Activated gamma-delta T cell treated with Interleukin-2 at 50 U/mL for 16 hours (primary cell): Measurements from ENCODE around the gene CYRIA.

ENCODE experiments used
- DNase-seq: peaks from one replicate; pipeline ENCODE4 v3.0.0-alpha.2; 2020

Gene CYRIA

DNA sequence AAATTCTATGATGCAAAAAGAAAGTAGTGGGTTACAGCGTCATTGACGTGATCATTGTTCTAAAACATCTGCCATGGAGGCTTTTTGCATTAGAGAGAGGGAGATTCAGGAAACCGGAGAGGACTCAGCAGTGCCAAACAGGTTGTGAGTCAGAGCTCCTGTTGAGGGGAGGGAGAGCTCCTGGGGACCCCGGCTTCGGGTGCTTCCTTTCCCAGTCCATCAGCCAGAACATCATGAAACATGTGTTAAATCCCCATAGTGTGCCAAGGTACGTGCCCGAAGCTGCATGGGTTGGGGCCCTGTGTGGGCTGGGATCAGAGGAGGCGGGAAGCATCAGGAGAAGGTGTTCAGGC is 791 bp upstream of the CYRIA start:
- DNase-seq: no peak

DNA sequence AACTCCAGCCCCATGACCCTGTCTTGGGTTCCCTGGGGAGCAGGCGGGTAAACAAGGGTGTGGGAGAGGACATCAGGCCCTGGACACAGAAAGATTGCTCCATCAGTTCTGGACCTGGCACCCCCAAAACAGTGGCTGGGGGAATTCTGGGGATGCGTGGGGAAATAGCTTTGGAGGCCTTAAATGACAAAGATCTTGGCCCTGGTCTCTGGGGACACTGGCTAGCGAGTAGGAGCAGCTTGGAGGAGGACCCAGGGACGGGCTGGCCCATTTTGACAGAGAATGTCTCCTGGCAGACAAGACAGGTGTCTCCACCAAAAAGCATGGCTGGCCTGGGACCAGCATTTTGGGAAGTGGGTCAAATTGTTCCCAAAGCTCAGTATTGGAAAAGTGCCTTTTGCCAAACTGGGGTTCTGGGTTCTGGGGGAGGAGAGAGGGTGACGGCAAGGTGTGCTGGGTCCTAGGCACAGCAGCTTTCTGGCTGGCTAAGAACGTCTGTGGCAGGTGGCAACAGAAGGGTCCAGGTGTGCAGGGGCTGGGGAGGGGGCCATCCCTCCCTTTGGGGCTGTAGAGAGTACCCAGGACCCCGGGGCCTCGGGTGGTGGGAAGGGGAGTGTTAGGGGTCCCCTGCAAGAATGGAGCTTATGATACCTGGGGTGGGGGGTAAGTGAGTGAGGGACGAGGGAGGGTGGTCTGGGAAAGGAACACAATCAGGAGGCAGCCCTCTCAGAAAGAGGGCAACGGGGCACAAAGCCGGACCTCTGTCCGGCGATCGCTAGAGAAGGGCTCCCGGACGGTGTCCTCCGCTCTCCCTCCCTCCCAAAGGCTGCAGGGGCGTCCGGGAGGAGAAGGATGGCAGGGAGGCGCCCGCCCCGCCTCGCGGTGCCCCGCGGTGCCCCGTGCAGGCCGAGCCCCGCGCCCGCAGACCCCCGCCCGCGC is 556 bp downstream of the CYRIA start:
- no peak for DNase-seq

DNA sequence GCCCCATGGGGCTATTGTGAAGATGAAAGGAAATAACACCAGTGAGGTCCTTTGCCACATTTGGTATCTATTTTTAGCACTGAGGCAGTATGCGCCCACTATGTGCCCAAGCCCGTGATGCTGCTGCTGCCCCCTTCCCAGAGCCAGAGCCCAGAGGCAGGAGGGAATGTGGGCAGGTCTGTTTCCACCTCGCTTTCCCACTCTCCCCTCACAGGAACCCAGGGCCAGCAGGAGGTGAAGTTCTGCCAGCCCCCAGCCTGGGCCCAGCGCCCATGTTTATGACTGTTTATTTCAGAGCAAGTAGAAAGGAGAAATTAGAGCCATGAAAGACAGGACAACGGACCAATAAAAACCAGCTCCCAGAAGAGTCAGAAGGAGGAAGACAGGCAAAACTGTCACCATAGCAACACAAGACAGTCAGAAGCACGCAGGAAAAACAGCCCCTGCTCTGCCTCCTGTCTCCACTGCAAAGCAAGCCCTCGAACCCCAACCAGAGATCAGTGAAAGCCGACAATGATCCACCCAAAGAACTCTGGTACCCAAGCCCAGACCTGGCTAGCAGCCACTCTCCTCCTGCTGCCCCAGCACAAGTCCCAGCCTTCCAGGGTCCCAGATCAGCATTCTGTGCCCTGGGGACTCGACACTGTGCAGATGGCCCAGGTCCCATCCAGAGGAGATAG is 1.4 kb downstream of the CYRIA start:
- no peak for DNase-seq

DNA sequence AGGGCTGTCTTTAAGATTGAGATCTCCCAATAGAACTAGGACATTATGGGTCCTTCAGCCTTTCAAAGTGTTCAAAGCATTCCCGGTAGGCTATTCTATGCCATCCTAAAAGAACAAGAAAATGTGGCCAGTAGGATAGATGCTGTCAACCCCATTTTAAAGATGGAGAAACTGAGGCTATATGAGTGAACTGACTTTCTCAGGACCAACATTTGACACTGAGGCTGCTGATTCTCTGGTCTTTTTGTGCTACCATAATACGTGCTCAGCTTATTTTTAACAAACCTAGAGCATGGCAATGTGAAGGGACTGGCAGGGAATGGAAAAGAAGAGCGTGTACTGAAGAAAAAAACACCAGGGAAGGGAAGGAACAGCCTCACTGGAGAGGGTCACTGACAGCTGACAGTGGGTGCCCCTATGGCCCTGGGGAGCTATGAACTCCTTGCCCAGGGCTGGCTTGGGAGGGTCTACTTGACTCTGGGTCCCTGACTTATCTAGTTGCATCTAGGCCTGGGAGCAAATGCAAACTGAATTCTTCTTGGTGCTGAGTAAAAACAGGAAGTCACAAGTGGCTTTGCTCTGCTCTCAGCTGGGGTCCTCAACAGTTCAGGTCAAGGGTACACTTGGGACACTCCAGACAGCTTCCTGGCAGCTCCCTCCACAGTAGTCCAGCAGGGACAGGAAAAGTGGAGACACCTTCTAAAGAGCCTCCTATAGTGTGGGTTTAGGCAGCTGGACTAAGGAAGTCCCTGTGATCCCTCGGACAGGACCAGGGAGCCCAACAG is 2.3 kb downstream of the CYRIA start:
- no peak for DNase-seq

DNA sequence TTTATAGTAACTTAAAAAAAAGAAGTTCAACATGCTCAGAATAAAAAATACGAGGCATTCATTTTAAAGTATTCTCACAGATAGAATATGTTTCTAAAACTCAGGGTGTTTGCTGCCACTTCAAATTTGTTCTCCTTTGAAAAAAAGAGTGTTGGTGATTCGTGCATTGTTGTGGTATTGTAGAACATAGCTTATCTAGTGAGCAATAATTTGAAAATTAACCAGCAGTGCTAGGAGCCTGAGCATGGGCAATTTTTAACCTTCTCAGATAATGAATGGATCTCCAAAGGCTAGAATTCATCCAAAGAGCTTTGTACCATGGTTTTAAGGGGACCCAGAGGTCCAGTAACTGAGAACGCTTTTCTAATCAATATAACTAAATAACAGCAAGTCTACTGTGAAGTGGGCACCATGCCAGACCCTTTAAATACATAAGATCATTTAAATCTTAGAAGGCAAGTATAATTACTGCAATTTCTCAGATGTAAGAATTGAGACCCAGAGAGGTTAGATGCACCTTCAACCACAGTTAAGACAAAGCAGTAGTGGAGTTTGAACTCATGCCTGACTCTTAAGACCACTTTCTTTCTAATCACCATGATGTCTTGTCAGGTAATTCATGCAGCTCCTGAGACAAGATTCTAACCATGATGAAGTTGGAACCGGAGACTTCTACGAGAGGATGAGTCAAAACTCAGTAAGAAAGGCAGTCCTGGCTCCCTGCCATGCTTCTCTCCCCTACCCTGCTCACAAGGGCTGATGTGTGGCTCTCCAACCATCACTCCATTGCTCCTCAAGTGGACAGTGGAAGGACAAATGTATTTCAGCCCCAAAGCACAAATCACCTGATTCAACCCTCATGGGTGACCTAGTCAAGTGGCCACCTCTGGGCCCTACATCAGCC is 3.4 kb downstream of the CYRIA start:
- DNase-seq: no peak

DNA sequence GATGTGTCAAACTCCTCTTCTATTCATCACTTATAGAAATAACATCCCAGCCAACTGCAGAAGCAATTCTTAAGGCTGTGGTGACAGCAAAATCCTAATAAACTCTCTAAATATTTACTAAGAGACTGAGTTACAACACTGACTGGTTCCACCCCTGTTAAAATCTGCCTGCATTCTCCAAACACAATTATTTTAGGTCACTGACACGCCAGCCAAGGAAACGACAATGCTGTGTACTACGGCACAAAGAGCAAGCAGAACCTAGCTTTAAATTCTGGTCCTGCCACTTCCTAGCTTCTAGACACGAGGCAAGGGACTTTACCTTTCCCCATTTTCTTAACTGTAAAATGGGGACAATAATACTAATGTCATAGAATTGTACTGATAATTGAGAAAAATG is 4.1 kb downstream of the CYRIA start:
- no peak for DNase-seq

DNA sequence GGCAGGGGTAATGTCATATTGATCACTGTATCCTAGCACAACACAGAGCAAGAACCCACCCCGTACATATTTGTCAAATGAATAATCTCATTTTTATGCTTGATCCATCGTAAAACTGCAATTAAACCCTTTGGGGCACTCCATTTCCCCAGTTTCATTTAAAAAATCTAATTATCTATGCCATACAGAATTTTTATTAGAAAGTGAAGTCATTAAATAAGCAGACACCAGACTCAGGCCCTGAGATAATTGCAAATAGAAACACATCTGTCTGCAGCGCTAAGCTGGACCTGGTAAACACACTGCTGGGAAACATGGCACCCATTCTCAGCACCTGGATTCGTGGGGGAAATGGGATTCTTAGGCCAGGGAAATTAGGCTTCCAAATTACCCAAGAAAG is 5.1 kb downstream of the CYRIA start:
- no peak for DNase-seq

DNA sequence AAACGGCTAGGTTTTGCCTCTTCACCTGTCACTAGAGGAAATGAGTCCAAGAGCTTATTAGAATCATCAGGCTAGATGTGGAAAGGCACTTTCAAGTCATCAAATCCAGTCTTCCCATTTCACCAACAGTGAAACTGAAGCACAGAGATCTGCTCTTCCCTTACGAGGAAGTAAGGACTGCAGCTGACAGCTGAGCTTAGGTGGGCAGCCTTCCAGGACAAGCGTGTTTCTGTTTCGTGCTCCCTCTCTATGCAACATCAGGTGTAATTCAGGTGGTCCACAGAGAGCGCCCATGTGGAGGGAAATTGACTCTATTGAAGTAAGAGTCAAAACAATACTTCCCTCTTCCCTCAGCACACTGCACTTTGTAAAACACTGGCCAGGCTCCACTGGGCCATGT is 5.5 kb downstream of the CYRIA start:
- no peak for DNase-seq

DNA sequence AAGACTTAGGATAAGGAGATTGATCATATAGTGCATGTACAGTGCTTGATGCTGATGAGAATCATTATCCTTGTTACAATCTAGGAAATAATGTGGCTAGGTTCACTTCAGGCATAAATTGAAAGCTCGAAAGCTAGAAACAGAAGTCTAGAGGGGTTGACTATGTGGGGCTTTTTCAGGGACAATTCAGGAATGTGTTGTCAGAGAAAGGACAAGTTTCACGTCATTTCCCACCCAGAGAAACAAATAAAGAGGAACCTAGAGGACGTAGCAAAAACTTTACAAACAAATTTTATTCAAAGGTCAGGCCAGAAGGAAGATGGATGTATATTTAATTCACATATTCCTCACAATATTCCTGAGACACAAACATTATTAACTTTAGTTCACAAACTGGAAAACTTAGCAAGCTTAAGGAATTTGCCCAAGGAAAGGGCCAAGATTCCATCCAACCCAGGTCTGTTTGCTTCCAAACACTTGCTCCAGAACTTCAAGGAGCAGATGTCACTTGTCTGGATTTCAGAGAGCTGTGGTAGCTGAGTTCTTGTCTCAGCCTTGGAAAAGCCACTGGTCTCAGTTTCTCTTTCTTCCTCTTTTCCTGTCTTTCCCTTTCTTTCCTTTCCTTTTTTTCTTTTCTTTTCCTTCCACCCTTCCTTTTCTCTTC is 7.4 kb downstream of the CYRIA start:
- no peak for DNase-seq

DNA sequence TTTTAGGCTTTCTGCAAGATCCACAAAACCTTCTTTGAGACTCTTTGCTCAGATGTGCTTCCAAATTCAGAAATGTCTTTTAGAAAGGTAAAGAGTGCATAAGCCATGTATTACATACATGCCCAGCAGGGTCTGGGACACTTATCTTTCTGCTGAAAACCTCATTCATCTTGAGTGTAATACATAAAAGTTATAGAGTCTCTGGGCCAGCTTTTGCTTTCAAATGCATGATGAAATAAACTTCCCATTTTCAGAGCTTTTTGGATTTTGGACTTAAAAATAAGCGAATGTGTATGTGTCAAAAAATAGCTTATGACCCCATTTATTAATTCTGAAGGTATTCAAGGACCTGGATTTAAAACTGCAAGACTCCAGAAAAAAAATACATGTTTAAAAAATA is 8.0 kb downstream of the CYRIA start:
- no peak for DNase-seq

DNA sequence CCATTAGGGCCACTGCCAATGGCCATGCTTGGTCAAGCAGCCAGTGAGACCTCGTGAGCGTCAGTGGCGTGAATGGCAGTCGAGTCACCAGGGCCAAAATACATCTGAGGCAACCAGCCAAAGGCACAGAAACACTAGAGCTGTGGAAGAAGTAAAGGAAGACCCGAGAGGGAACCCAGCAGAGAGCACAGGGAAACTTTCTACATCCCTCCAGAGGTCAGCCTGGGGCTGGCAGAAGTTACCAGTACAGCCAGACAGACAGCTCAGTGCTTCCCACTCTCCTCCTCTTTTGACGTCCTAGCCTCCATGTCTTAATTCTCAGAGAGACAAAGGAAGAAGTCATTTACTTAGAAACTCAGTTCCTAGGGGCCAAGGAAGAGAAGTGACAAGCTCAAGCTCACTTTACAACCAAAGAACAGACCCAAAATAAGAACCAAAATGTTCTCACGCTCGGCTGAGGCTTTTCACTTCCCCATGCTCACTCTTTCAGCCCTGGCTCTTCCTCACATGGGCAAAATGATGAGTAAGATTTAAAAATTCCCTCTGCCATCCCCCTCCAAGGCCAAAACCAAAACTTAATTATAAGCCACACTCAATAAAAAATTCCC is 8.7 kb downstream of the CYRIA start:
- DNase-seq: no peak

DNA sequence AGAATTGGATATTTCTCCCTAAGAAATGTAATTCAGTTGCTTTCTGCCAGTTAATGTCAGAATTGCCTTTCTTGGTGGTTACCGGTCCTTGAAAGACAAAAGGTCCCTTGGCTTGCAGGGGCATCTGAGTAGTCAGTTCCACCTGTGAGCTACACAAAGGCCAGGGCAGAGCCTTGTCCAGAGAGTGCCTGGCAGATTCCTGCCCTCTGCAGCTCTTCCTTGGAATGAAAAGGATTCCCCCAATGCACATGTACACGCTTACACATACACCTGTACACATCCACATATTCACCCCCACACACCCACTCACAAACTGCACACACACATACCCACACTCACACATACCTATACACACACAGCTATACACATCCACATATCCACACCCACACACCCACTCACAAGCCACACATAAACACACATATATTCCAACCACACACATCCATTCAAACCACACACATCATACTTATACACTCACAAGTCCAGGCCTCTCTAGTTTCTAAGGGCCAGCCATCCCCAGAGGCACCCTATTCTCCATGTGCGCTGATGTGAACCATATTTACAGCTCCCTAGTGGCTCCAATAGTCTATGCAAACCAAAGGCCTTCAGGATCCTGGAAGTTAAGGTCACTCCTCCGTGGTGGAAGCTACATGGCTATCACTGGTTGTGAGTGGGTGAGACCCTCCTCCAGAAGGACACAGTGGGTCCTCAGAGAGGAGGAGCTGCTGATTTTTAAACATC is 9.6 kb downstream of the CYRIA start:
- DNase-seq: no peak

DNA sequence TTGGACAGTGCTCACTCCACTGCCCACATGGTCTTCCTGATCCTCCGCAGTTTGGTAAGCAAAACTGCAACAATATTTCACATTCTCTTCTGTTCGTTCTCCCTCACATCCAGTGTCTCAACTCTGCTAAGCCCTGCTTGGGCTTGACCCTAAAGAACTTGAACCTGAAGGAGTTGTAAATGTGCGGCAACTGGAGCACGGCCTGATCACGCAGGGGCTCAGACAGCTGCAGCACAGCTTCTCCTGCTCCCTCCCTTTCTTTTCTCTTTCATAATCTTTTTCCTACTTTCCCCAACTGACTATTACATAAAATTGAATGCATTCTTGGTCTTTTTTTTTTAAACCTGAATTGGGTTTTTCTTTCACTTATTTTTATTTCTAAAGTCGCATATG is 10.2 kb downstream of the CYRIA start:
- no peak for DNase-seq

DNA sequence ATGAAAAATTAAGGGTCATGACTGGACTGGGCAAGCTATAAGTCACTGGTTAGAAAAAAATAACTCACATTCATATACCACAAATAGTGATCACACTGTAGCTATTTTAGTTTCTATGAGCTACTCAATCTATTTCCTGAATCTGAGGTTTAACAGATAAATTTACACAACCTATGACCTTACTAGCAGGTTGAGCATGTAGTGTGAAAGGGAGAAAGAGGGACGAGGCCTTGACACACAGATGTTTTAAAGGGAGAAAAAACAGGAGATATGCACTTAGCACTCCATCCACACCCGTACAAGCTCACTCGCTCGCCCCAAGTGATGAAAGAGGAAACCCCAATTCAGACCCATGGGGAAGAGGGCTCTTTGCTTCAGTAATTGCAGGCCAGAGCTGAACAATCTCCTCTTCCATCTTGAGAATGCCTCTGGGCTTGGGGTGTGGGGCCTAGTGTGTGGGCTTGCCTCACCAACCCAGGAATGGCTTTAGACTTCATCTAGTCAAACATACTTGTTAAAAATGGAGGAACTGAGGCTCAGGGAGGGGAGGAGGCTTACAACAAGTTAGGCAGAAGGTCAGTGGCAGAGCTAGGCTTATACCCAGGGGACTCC is 10.7 kb downstream of the CYRIA start:
- DNase-seq: no peak

DNA sequence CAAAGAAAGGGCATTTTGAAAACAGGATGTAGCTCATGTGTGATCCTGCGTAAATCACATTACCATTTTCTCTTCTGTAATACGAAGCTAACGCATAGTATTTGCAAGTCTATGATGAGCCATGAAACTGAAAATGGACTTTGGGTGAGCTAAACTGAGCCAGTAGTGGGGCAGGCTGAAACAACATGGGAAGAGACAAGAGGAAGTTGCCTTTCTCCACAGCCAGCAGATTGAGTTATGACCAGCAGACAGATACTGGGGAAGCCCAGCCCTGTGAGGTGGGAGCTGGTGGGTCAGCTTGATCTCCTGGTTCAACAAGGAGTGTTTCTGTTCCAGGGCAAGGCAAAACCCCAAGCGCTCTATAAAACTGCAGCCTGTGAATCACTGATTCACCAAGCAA is 11.8 kb downstream of the CYRIA start:
- DNase-seq: no peak

DNA sequence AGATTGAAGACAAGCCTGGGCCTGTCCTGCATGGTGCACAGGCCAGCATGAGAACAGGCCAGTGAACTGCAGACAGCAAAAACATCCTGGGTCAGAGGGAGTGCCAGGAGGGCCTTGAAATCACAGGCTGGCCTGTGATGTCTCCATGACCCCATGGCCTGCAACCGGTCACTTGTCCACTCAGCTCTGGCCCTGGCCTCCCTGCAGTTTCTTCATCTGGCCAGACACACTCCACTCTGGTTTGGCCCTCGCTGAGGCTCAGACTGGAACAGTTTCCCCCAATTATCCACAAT is 12.6 kb downstream of the CYRIA start:
- no peak for DNase-seq

DNA sequence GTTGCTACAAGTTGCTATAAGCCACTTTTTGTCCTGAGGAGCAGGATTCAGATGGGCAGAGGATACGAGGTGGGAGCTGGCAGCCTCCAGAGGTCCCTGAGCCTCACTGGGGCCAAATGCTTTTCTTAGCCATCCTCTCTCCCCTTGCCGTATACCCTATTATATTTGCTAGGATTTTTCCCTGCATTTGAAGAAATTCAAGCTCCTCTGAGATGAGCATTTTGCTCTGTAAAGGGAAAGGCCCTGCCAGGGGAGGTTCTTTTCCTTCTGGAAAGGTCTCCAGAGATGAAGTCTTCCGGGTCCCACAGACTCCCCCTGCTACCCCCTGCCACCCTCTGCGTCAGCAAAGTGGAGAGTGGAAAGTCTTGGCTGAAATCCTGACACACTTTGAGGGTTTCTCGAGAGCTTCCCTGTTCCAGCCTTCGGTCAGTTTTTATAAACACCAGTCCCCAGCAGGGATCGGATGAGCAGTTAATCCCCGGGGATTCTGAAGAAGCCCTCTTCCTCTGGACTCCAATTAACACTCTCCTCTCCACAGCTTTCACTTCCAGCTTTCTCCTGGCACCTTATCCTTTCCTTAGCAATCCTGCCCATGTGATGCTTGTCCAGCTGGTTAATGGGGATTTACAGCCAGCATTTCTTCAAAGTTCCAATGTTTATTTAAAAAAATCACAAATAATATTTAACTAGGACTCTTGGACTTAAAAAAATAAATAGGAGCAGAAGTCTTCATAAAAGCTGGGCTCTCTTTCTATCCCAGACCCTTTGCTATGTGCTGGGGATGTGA is 13.1 kb downstream of the CYRIA start:
- DNase-seq: no peak

DNA sequence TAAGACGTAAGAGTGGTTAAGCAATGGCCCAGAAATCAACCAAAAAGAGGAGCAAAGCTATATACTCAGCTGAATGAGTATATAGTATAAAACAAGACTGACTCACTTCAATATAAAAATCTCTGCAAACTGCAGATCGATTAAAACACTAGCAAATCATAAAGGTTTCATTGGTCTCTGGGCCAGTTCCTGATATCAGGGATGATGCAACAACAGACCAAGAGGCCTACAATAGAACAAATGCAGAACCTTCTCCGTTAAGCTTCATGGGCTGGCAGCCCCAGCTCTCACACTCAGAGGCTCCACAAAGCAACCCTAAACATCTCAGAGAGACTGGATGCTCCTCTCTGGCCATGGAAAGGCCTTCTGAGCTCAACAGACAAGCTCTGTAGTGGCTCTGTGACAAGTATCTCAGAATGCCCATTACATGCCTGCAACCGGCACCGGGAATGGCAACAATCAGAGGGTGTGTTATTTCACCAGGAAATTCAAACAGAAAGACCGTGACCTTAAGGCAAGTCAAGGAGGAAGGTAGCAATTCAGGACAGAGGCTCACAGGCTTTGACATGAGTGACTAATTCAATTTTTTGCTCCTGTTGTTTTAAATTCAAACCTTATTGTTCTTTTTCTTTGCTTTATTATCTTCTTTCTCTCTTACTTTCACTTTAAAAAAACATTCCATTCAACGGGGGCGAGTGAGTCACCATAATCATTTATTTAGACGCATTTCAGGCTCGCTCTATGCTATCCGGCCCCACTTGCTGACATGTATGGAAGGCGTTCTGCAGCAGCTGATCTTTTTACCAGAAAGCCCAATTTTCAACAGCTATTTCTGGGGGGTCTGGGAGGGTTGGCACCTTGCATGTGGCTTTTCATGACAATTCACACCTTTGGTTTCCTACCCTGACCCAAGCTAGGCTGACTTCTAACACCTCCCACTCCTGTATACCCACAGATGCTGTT is 15.1 kb downstream of the CYRIA start:
- no peak for DNase-seq
